Left colon (tissue), 2 donors: Measurements from ENCODE around the gene ANXA2. TPM values are rescaled to one million over a fixed set of nuclear protein-coding genes. Genes with fewer than 3 reads are reported as not detected.
A peak's percentile ranks its signal among the peaks of the same experiment; 100 is the strongest.
"Not testable (repeated sequence)": the region's sequence is repeated elsewhere in the genome, so short reads cannot be mapped to it uniquely, and the experiment has no call there.

ENCODE experiments used
- ATAC-seq: fragments of 200-7000 bp; cut with Tn5 transposase; one replicate; pipeline ENCODE4 v1.9.1; 2020; ENCODE audit warnings: mild to moderate bottlenecking, moderate library complexity
- DNase-seq, 2 donors: peaks; one replicate each; pipeline ENCODE4 v3.0.0-alpha.2; 2020
- intact Hi-C, 2 donors: fragments of 100-400 bp; cut with DNase I in 1 of 2; cut with micrococcal nuclease in 1 of 2; formaldehyde crosslinking; loops; one replicate each; pipeline versions ENCODE4 v1.11.2 to v1.14.0; 2022; cut with DNase I, micrococcal nuclease
- total RNA-seq, 2 donors: library from RNA; stranded (reverse); fragmentation: NEBNext Ultra II Directional; extraction: Animal tissue kit (Norgen Biotek cat#: 25700); gene quantifications; one replicate each; pipeline ENCODE4 v1.2.1, GENCODE V29; 2021
- donor health status: DM: no; HTN: no; CAD: no.
- donor health status: DM: yes; HTN: yes; CAD: no.

ANXA2 gene
- total RNA-seq, 2 donors from 2014 or later = 815 to 870 TPM

DNA sequence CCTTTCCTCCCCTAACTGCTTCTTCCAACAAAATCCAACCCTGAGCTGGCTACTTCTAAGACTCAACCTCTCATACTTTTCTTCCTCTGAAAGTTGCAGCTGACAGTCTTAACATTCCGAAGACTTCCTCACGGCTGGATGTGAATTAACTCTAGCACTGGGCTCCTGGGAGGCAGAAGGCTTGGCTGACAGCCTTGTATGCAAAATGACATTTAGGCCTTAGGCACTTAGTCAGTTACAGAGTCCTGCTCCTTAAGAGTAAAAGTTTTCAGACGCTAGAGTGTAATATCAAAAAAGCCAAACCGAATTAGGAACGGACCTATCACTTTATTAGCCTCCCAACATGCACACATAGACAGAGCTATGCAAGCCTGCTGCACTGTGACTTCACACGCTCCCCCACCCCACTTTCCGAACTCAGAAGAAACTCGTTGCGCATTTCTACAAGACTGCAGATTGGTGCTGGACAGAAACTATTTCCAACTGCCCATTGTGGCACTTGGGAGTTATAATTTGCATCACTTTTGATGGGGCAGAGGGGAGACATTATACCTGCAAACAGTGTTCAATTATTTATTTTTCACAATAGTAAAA is 15.5 kb upstream of the ANXA2 start:
- intact Hi-C loops = no loop called here
- no peak for DNase-seq
- no peak for ATAC-seq

DNA sequence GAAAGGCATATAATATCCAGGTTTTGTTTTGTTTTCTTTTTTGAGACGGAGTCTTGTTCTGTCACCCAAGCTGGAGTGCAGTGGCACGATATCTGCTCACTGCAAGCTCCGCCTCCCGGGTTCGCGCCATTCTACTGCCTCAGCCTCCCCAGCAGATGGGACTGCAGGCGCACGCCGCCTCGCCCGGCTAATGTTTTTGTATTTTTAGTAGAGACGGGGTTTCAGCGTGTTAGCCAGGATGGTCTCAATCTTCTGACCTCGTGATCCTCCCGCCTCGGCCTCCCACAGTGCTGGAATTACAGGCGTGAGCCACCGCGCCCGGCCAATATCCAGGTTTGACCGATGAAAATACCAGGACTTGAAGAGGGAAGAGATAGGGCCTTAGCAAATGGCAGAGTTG is 15.0 kb upstream of the ANXA2 start:
- DNase-seq, intact Hi-C loops, ATAC-seq: not testable (repeated sequence)

DNA sequence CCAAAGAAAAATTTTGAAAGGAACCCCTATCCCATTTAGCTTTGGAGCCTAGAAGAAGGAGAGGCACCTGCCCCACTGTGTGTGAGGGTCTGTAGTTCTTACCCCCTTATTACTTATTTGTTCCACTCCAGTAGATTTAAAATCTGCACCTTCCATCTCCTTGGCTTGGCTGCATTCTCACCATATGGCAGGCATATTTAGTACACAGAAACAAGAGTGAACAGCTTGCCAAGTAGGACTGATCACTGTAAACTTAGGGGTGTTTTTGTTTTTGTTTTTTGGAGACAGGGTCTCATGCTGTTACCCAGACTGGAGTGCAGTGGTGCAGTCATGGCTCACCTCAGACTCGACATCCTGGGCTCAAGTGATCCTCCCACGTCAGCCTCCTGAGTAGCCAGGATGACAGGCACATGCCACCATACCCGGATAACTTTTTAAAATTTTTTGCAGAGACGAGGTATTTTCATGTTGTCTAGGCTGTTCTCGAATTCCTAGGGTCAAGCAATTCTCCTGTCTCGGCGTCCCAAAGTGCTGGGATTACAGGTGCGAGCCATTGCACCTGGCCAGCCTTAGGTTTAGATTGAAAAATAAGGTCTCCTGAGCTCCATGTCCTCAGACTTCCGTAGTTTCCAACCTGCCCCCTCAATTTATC is 14.1 kb upstream of the ANXA2 start:
- DNase-seq = no peak
- intact Hi-C loops = no loop called here

DNA sequence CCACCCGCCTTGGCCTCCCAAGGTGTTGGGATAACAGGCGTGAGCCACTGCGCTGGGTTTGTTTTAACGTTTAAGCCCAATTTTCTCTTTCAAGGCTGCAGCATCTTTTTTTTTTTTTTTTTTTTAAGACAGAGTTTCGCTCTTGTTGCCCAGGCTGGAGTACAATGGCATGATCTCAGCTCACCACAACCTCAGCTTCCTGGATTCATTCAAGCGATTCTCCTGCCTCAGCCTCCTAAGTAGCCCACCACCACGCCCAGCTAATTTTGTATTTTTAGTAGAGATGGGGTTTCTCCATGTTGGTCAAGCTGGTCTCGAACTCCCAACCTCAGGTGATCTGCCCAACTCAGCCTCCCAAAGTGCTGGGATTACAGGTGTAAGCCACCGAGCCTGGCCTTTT is 12.6 kb upstream of the ANXA2 start:
- ATAC-seq, intact Hi-C loops, DNase-seq: not testable (repeated sequence)

More for the DNA sequence above, 14.1 kb upstream of the ANXA2 start:
- no peak for ATAC-seq

DNA sequence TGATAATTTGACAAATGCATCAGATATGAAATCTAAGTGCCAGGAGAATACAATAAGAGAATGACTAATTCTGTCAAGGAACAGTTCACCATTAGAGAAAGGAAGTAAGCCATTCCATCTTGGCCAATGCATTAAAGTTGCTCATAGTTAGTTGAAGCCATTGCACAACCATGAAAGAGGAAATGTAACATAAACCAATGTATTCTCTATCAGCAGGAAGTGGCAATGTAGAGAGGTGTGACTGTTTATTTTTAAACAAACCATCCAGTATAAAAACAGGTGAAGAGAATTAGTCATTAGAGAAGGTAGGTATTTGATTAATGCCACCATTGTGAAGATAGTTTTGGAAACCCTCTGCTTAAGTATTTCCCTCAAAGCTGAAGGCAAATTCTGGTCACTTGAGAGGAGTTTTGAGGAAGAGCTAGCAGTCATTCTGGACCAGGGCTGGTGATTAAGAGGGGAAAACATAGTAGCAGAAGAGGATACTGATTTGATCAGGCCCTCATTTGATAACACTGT is 10.7 kb upstream of the ANXA2 start:
- ATAC-seq = peak; percentile 98
- intact Hi-C loops = no loop called here
- DNase-seq = no peak

DNA sequence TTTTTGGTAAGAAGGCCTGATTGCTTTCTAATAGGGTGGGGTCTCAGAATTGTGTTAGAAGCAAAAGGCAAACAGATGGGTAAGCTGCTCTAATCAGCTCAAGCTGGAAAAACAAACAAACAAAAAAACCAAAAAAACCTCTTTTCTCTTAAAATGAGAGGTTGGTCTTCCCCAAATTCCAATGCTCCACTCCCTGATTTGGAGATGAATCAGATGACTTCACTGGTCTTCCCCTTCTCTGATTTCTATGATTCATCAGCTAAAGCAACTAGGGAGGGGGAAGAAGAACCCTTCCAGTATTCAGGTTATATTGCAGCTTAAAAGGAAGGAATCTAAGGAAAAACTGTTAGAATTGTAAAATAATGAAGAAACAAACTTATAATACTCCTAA is 9.6 kb upstream of the ANXA2 start:
- ATAC-seq (no peak), DNase-seq (no peak)
- intact Hi-C loops = no loop called here

DNA sequence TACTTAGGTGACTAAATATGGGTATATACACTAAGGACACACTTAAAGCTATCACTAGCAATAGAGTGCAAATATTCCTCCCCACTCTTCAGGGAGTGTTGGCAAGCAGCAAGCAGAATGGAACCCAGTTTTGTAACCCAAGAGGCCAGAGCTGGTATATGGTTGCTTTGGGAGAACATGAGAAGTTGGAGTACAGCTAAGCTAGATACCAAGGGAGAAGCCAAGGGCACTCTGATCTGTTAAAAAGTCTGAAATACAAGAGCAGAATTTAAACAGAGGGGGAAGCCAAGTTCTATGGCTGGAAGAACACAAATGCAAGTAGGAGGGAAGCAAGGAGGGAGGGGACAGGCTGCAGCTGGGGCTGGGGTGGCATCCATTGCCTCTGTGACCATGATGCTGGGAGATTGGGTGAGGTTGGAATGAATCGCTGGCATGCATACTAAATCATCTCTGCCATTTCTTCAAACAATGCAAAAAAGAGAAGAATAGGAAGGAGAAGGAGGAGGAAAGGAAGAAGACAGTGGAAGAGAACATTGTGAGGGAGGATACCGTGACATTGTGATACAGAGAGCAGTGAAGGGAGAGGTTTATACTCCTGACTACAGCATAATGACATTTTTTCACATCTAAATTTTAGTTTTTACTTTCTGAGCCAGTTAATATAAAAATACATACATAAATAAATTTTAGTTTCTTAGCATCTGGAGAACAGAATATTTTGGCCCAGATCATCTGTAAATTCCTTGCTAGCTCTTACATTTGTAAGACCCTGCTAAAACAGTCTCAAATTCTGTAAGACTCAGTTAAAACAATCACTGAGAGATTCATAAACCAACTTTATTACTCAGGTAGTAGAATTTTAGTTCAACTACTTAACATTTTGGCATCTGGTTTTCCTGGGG is 9.0 kb upstream of the ANXA2 start:
- DNase-seq (no peak), ATAC-seq (no peak)
- intact Hi-C loops = no loop called here

DNA sequence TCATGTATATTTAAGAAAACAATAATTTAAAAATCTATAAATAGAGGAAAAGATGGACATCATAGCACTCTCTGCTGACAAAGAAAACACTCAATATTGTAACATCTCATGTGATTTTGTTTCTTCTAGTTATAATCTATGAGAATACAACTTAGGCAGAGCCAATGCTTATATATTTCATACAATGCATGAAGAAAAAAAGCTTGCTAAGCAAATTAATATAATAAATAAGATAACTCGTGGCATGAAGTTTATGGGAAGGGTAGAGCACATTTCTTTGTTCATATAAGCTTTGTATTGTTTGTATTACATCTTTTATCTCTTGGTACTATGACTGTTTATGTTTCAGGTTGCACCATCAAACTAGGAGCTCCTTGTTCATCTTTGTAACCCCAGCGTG is 7.6 kb upstream of the ANXA2 start:
- DNase-seq (no peak), ATAC-seq (no peak)
- intact Hi-C loops = no loop called here

DNA sequence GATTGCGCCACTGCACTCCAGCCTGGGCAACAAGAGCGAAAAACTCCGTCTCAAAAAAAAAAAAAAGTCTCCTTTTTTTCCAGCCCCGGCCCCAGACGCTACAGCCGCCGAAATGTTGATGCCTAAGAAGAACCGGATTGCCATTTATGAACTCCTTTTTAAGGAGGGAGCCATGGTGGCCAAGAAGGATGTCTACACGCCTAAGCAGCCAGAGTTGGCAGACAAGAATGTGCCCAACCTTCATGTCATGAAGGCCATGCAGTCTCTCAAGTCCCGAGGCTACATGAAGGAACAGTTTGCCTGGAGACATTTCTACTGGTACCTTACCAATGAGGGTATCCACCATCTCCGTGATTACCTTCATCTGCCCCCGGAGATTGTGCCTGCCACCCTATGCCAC is 6.6 kb upstream of the ANXA2 start:
- not testable (repeated sequence) for ATAC-seq

DNA sequence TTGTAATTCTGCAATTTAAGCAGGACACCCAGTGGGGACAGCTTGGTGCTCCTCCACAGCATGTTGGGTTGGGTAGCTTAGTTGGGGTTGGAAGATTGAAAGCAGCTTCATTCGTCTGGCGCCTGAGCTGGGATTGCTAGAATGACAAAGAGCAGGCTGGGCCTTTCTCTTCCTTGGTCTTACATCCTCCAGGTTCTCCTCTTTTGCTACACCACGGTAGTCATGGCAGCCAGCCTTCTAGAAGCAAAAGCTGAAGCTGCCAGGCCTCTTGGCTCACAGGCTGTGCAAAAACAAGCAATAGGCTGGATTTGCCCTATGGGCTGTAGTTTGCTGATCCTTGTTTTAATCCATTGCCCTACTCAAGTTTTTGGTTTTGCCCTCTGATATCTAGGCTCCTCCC is 3.2 kb upstream of the ANXA2 start:
- no peak for ATAC-seq
- intact Hi-C loops = no loop called here
- DNase-seq = no peak

More for the DNA sequence above, 6.6 kb upstream of the ANXA2 start:
- DNase-seq, intact Hi-C loops: not testable (repeated sequence)

DNA sequence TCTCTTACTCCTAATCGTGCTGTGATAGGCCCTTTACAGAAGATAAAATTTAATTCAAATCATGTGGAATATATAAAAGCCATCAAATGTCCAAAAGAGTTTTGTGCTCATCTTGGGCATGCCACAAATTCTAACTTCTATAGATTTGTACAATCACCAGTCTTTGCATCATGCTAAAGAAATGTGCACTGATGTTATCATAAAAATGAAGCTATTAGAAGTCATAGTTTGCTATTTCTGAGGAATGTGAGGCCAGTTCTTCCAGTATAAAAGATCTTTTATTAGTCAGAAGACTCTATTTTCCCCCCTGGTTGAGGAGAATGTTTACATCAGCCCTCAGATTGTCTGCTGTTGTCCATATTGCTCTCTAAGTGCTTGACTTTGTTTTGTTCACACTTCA is 2.1 kb upstream of the ANXA2 start:
- DNase-seq (no peak), ATAC-seq (no peak)
- intact Hi-C loops = no loop called here

DNA sequence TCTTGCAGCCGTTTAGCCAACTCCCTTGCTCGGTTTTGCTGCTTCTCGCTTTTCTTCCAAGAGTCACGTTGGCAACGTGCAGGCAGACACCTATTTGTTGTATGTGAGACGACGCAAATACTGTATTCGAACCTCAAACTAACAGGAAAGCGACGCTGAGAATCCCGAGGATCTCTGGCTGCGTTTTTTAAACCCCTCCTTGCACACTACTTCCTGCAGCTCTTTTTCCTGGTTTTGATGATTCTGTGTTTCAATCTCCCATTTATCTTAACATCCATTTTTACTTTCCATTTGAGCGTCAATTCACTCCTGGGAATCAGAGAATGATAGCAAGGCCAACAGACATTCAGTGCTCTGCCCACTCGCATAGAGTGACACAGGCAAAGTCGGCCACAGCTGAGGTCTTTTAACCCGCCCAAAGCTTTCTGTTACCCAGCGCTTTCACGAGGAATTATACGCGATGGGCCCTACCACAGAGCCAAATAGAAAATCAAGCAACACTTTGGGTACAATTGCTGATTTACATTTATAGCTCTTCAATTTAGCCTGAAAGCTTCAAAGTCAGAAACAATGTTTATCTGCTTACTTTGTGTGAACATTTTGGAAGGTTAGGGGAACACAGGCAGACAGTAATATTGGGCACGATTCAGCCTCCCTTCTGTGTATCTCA is 1.6 kb upstream of the ANXA2 start:
- intact Hi-C loops = no loop called here
- ATAC-seq (no peak), DNase-seq (peak; percentile 38 to 46)

DNA sequence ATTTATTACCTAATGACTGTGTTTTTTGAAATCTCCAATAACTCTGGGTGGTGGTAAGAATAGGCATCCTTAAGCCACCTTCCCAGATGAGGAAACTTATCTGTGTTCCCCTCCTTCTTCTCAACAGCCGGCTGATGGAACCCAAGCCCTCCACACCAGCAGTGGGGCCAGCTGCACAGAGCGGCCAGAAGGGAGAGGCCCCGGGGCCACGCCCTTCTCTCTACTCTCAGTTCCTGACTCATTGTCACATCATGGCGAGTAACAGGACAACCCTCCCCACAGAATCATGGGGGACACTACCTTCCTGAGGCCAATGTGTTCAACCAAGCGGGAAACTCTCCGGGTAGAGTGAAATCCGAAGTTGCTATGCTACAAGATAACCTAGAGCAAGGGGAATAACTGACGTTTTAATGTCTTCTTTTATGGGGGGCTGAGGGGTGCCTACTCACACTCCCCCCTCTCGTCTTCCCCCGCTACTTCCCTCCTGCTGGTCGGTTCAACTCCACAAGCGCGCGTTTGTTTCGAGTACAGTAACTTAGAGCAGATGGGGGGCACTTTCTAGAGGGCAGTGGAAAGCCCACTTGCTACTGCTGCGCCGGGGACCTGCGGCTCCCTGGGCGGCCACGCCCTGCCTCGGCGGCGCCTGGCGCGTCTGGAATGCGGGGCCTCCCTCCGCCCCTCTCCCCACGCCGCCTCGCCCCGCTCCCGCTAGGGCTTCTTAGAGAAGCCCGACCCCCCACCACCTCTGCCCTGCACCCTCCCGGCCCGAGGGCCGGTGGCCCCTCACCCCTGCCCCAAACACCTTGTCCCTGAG is 621 bp downstream of the ANXA2 start:
- ATAC-seq = peak; percentile 52
- intact Hi-C loops = no loop called here
- DNase-seq = peak; percentile 84 to 88

DNA sequence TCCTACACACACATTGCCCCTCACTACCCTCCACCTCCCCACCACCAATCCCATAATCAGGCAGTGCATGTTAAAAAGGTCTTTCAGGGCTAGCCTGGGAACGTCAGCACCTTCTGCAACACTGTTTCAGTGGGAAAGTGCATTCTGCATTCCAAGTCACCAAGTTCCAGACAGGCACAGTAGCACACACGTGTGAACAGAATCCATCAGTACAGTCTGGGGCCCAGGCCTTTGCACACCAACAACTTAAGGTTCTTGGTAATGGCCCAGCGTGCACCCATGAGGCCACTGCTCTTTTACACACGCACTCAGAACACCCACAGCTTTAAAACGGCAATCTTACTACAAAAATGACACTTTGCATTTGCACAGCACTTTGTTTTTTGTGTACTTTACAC is 1.2 kb downstream of the ANXA2 start:
- ATAC-seq (no peak), DNase-seq (peak in 1 of 2 donors; percentile 39)
- intact Hi-C loops = no loop called here

DNA sequence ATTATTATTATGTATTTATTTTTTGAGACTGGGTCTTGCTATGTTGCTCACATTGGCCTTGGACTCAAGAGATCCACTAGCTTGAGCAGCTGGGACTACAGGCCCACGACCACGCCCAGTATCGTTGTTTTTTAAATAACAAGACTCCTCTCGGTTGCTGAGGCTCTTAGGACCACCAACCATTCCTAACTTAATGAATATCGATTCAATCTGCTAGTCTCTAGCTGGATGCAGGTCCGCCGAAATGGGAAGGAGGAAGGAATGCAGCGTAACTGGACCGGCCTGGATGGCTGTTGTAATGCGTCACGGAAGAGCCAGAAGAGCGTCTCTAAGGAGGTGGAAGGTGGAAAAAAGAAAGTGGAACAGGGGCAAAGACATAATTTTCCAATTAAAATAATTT is 1.7 kb downstream of the ANXA2 start:
- DNase-seq (no peak), ATAC-seq (no peak)
- intact Hi-C loops = no loop called here

DNA sequence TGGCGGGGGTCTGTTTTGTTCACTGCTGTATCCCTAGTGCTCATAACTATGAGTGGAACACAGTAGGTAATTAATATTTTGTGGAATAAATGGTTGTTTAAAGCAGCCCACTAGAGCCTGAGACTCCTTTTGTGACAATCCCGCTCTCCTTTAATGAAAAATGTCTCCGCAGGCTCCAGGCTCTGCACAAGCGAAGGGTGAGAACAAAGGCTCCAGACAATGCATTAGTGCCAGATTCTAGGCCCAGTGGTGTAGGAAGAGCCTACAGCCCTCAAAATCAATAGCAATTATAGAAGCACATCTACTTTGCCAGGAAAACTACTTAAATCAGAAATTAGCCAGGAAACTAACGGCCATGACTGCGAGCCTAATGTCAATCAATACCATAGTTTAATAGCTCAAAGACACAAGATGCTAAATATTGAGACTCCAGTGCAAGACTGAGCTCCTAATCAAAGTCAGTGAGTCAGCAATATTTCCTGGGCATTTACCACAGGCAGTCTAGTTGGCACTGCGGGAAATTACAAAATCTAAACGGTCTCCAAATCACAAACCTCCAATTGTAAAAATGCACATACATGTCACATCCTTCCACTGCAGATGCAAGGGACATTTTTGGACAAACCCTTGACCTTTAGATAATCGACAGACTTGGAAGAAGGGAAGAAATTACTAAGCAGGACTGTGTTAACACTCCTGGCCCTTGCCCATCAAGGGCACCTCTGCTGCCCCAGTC is 2.3 kb downstream of the ANXA2 start:
- DNase-seq (no peak), ATAC-seq (no peak)
- intact Hi-C loops = no loop called here

DNA sequence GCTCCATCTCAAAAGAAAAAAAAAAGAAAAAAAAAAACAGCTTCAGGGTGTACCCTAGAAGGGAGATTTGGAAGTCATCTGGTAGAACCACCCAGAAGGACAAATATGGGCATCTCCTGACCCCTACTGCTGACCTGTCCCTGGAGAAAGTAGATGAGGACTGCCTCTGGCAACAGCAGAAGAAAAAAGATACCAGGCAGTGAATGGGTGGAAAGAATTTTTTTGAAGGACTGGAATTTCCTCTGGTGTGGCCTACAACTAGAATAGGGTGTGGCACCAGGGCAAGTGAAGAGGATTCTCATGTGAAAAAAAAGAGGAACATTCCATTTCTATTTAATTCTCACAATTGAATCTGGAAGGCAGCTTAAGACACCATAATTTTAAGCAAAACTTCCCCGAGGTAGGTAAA is 3.1 kb downstream of the ANXA2 start:
- DNase-seq = no peak
- intact Hi-C loops = no loop called here
- ATAC-seq = no peak
